EH (cell line): ENCODE measurements around the gene VEPH1.

ENCODE experiments used
- DNase-seq: peaks from one replicate; pipeline ENCODE4 v3.0.0-alpha.2; 2015; ENCODE audit warnings: low read depth

The VEPH1 gene

GRCh38 chr3:157475921-157476414 is 27.2 kb downstream of the VEPH1 start:
- peak; percentile 78 for DNase-seq

GRCh38 chr3:157472648-157473047 is 30.6 kb downstream of the VEPH1 start:
- DNase-seq, result no peak

- DNase-seq, result no peak
Observed at GRCh38 chr3:157471064-157471463, 32.2 kb downstream of the VEPH1 start.

- no peak for DNase-seq
Observed at GRCh38 chr3:157469561-157470294, 33.5 kb downstream of the VEPH1 start.

GRCh38 chr3:157467200-157467599 is 36.0 kb downstream of the VEPH1 start:
- peak; percentile 56 for DNase-seq

- no peak for DNase-seq
Observed at GRCh38 chr3:157465741-157466140, 37.5 kb downstream of the VEPH1 start.

GRCh38 chr3:157464321-157464720 is 38.9 kb downstream of the VEPH1 start:
- peak; percentile 61 for DNase-seq

GRCh38 chr3:157463816-157464215 is 39.4 kb downstream of the VEPH1 start:
- DNase-seq, result peak; percentile 57

- peak; percentile 94 for DNase-seq
Observed at GRCh38 chr3:157460253-157460652, 43.0 kb downstream of the VEPH1 start.

GRCh38 chr3:157459706-157460105 is 43.5 kb downstream of the VEPH1 start:
- DNase-seq, result no peak

- no peak for DNase-seq
Observed at GRCh38 chr3:157453824-157454223, 49.4 kb downstream of the VEPH1 start.

GRCh38 chr3:157452097-157452496 is 51.1 kb downstream of the VEPH1 start:
- DNase-seq, result no peak

- DNase-seq, result peak; percentile 68
Observed at GRCh38 chr3:157447026-157447694, 56.1 kb downstream of the VEPH1 start.

- DNase-seq, result peak; percentile 53
Observed at GRCh38 chr3:157445857-157446256, 57.4 kb downstream of the VEPH1 start.

GRCh38 chr3:157444797-157445184 is 58.4 kb downstream of the VEPH1 start:
- no peak for DNase-seq

- peak; percentile 13 for DNase-seq
Observed at GRCh38 chr3:157443905-157444796, 59.1 kb downstream of the VEPH1 start.

- peak; percentile 9 for DNase-seq
Observed at GRCh38 chr3:157442729-157443128, 60.5 kb downstream of the VEPH1 start.

- DNase-seq, result no peak
Observed at GRCh38 chr3:157441102-157441624, 62.1 kb downstream of the VEPH1 start.

- DNase-seq, result peak; percentile 47
Observed at GRCh38 chr3:157438194-157438730, 65.0 kb downstream of the VEPH1 start.

GRCh38 chr3:157436583-157437291 is 66.5 kb downstream of the VEPH1 start, which contains the start of gene PTX3:
Gene PTX3 (plus strand): TSS chr3:157436850. CDS start chr3:157436934, 84 bp downstream.
- peak; percentile 80 for DNase-seq

GRCh38 chr3:157429708-157430107 is 73.5 kb downstream of the VEPH1 start:
- DNase-seq, result peak; percentile 48
